Activated CD8-positive, alpha-beta memory T cell treated with anti-CD3 and anti-CD28 coated beads for 4 hours (primary cell): Measurements from ENCODE around the gene EBI3.
"Not testable (repeated sequence)": the region's sequence is repeated elsewhere in the genome, so short reads cannot be mapped to it uniquely, and the experiment has no call there.

Experiments used
- DNase-seq, 2 donors: peaks; one replicate each; pipeline ENCODE4 v3.0.0-alpha.2; 2020; ENCODE audit warnings: low read depth in 2 of 2

The EBI3 gene

DNA sequence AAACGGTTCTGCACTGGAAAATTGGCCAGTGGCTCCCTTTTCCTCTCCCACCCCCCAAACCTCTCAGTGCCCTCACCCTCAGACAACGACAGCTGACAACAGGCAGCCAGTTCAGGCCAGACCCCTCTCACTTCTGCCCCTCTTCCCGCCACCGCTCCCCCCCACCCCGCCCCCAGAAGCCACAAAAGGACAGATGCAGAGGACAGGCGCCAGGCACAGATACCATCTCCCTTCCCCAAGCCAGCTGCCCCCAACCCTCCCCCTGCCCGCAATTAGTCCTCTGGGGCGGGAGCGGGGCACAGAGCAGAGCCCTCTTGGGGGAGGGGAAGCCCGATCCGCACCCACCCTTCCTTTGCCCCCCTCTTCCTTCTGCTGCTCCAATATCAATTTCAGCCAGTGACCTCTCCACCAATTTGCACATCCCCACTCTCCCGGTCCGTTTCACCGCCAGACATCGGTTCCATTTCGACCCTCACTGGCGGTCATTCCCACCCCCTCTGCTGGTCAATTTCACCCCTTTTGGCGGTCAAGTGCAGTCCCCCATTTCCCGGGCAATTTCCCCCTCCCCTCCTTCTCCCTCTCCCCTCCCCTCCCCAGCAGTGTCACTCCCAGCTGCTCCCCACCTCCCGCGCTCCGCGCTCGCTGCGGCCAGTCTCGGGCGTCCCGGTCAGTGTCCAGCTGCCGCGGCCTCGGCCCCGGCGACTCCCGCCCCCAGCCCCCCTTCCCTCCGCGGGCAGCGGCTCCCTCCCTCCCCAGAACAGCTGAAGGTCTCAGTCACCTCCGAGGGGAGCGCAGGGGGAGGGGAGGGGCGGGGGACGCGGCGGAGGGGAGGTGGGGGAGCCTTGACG, 49.3 kb downstream of the EBI3 start, which contains the start of gene SHD:
TSS of gene SHD (plus strand) at position 848 of the 848 bp plus-strand sequence. CDS start 798 bp downstream, outside the sequence.
- no peak for DNase-seq

DNA sequence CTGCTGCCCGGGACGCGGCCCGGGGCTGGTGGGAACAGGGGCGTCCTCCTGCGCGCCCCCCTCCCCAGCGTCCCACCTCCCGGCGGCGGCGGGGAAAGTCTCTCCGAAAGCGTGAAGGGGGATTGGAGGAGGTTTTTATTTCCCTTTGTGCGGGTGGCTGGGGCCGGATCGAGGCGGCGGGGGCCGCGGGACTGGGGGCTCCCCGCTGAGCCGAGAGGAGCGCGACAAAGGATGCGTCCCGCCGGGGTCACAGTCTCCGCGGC, 49.9 kb downstream of the EBI3 start:
- DNase-seq, result no peak

DNA sequence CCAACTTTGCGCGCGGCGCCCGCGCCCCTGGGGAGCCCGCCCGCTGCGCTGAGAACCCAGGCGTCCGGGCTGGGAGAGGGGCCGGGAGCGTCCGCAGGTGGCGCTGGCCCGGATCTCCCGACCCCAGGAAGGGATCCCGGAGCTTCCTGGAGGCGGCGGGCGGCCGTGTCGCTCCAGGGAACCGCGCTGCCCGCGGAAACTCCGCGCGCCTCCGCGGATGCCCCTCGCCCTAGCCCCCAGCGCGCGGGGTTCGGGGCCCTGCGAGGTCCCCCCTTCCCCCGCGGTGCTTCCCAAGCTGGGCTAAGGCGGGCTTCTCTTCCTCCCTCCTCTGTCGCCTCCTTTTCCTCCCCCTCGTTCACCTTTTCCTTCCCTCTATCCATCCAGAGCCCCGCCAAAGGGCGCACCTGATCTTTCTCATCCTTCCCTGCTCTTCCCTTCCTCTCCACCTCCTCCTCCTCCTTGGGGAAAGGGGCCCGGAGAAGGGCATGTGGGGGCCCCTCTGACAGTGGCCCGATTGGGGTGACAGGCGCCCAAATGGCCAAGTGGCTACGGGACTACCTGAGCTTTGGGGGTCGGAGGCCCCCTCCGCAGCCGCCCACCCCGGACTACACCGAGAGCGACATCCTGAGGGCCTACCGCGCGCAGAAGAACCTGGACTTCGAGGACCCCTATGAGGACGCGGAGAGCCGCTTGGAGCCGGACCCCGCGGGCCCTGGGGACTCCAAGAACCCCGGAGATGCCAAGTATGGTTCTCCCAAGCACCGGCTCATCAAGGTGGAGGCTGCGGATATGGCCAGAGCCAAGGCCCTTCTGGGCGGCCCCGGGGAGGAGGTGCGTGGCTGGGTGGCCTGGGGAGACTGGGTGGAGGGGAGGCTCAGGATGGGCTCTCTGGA, 50.5 kb downstream of the EBI3 start:
- DNase-seq, result no peak

DNA sequence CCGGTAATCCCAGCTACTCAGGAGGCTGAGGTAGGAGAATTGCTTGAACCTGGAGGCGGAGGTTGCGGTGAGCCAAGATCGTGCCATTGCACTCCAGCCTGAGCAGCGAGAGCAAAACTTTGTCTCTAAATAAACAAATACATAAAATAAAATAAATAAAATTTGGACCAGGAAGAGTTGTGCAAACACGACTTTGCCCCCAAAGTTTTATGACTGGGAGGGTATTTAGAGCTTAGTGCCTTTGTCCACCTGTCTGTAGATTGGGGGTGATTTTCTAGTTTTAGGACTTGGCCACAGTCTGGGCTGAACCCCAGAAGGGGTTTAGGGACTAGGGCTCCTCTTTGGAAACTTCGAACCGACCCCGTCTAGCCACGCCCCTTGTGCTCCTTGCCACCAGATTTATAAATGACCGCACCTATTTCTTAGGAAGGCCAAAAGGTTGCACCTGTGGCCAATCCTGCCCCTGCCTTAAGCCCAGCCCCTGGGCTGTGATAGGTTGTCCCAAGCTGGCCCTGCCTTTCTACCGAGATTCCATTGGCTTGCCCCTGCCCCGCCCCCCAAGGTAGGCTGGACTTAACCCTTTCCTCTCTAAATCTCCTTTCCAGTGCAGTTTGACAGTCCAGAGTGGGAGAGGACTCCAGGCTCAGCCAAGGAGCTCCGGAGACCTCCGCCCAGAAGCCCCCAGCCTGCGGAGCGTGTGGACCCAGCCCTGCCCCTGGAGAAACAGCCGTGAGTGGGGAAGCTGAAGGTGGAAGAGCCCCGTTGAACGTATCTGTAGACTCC, 55.0 kb downstream of the EBI3 start:
- no peak for DNase-seq

DNA sequence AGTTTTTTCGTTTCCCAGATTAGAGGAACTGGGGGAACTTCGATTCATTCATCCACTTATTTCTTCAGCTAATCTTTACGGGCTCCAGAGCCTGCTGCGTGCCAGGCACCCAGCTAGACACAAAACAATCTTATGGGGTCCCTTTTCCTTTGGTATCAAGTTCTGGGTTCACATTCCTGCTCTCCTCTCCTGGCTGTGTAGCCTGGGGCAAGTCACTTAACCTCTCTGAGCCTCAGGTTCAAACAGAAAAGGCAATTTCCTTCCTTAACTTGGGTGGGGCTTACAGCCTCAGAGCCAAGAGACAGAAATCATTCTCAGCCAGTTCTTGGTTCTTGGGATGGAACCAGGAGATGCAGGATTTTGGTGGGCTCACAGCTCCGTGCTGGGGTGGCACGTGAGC, 55.7 kb downstream of the EBI3 start:
- no peak for DNase-seq

DNA sequence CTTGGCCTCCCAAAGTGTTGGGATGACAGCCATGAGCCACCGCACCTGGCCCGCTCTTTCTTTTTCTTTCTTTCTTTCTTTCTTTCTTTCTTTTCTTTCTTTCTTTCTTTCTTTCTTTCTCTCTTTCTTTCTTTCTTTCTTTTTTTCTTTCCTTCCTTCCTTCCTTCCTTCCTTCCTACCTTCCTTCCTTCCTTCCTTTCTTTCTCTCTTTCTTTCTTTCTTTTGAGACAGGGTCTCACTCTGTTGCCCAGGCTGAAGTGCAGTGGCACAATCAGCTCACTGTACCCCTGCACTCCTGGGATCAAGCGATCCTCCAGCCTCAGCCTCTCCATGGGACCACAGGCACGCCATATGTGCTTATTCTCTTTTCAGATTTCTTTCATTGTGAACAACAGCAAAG, 56.8 kb downstream of the EBI3 start:
- DNase-seq, result not testable (repeated sequence)
